Adrenal gland (tissue), 12 donors: ENCODE results near the gene C12orf42. TPM values are rescaled to one million over a fixed set of nuclear protein-coding genes. Genes with fewer than 3 reads are reported as not detected.

Source experiments
- DNase-seq, 7 donors: peaks; one replicate each; pipeline ENCODE4 v3.0.0-alpha.2; 2019 to 2020
- H3K27ac ChIP-seq, 5 donors: fragments of 200-600 bp; sonication (generic) in 4 of 5; 1 replicate in 3 of 5; 2 replicates in 2 of 5; pipeline versions ENCODE4 v1.5.1 to v1.8.0; 2016 to 2020; ENCODE audit warnings: mild to moderate bottlenecking in 1 of 5
- H3K27me3 ChIP-seq: fragments of 200-600 bp; 2 replicates; pipeline ENCODE4 v1.8.0; 2021
- H3K36me3 ChIP-seq, 2 donors: fragments of 200-600 bp; replicated peaks in 1 of 2; 1 replicate in 1 of 2; 2 replicates in 1 of 2; pipeline versions ENCODE4 v1.5.1 to v1.8.0; 2018 to 2022
- H3K4me1 ChIP-seq, 2 donors: fragments of 200-600 bp; replicated peaks in 1 of 2; 1 replicate in 1 of 2; 2 replicates in 1 of 2; pipeline versions ENCODE4 v1.5.1 to v1.8.0; 2018 to 2021
- H3K4me3 ChIP-seq, 4 donors: fragments of 200-600 bp; sonication (generic) in 3 of 4; one replicate each; pipeline ENCODE4 v1.5.1; 2016 to 2018
- H3K9me3 ChIP-seq, 3 donors: fragments of 200-600 bp; sonication (generic) in 1 of 3; replicated peaks in 1 of 3; 1 replicate in 2 of 3; 2 replicates in 1 of 3; pipeline versions ENCODE4 v1.5.1 to v1.8.0; 2016 to 2021
- CTCF ChIP-seq, 6 experiments: fragments of 450-650 bp in 4 of 6; fragments of 200-600 bp in 2 of 6; sonication (generic) in 1 of 6; IDR thresholded peaks; 1 replicate in 5 of 6; 2 replicates in 1 of 6; pipeline versions ENCODE4 v1.5.1 to v1.8.0; 2016 to 2021; ENCODE audit warnings: antibody characterized with exemption in 6 of 6, mild to moderate bottlenecking in 2 of 6, moderate library complexity in 1 of 6
- POLR2A ChIP-seq, 2 donors: fragments of 450-650 bp; IDR thresholded peaks; one replicate each; pipeline ENCODE4 v1.6.1; 2017; ENCODE audit warnings: antibody characterized with exemption in 2 of 2, mild to moderate bottlenecking in 2 of 2, moderate library complexity in 1 of 2
- WGBS, 4 donors: extraction: QIAGEN DNeasy Blood & Tissue Kit in 2 of 4; methylation state at CpG; one replicate each; pipeline versions ENCODE4 v1.1.5 to v1.1.7; 2013 to 2017; 5-methylcytosine and 5-hydroxymethylcytosine counted together
- intact Hi-C, 2 donors: fragments of 100-400 bp; cut with DNase I; formaldehyde crosslinking; loops; one replicate each; pipeline versions ENCODE4 v1.14.1 to v1.15.0; 2022 to 2023
- polyA plus RNA-seq, 3 donors: library from polyadenylated mRNA; stranded (reverse); fragments of 200-250 nt in 2 of 3; fragments of 350-450 nt in 1 of 3; fragmentation: Illumina TruSeq in 1 of 3; extraction: RNeasy Lipid Tissue Mini Kit (QIAGEN cat#74804) in 1 of 3; gene quantifications; one replicate each; pipeline ENCODE4 v1.2.3, GENCODE V29; 2013 to 2014
- total RNA-seq, 9 donors: library from RNA; depleted of rRNA in 4 of 9; stranded (reverse); fragments of >200 nt in 4 of 9; fragments of 120-200 nt in 1 of 9; fragmentation: NEBNext Ultra II Directional in 1 of 9; extraction: Animal tissue kit (Norgen Biotek cat#: 25700) in 1 of 9; gene quantifications; one replicate each; pipeline versions ENCODE4 v1.1.0 to v1.2.4, GENCODE V29; 2013 to 2023
- donor health status: healthy with polysubstance abuse.
- donor health status: Bipolar disorder and iron deficiency.
- donor health status: DM: yes; HTN: yes; CAD: no.
- donor health status: DM: no; HTN: no; CAD: no.
- donor health status: DM: no; HTN: no; CAD: no.
- donor health status: DM: yes; HTN: yes; CAD: no.

Gene C12orf42
- total and polyA plus RNA-seq, 12 donors: 0.07 TPM; not detected in 11

- Histone ChIP-seq H3K9me3 (no peaks in the 10 kb centered on the region), H3K36me3 (no peaks in the 10 kb centered on the region), H3K4me3 (no peak overlapping the region), H3K27ac (no peak overlapping the region), H3K4me1 (no peaks in the 10 kb centered on the region), H3K27me3 (no peaks in the 10 kb centered on the region)
- intact Hi-C loops: no loop called here
- no peak for DNase-seq
- whole genome bisulfite sequencing, 4 donors: 59 to 77% (median 64%) methylated on average over 2 of the region's 2 CpGs
- TF ChIP-seq POLR2A (IDR thresholded peaks at IDR 0.05) (no peak), CTCF (IDR thresholded peaks at IDR 0.05) (no peak)
Observed at GRCh38 chr12:103382119-103382518, 113.6 kb downstream of the C12orf42 start.

DNA sequence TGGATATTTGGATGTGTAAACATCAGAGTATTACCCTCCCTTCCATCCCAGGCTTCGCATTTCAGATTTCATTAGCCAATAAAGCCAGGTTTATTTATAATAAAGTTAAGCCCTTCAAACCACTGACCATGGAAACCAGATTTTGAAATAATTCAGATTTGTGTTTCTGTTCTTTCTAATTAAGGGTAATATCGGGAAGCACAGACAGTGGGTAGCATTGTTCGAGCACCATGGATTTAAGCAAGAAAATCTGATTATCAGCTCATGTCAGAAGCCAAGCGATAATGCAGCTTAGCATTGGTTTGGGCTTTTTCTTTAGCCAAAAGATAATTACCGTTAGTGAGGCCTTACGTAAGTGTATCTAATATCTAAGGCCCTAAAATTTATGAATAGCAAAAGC, 116.1 kb downstream of the C12orf42 start:
- H3K4me1 ChIP-seq: no peaks in the 10 kb centered on the region
- no peak overlapping the region for H3K4me3 ChIP-seq
- no peak overlapping the region for H3K27ac ChIP-seq
- TF ChIP-seq POLR2A (IDR thresholded peaks at IDR 0.05) (no peak), CTCF (IDR thresholded peaks at IDR 0.05) (no peak)
- WGBS, 4 donors: 70 to 78% (median 72%) methylated on average over 6 of the region's 6 CpGs
- H3K27me3 ChIP-seq: no peaks in the 10 kb centered on the region
- no peaks in the 10 kb centered on the region for H3K9me3 ChIP-seq
- no peaks in the 10 kb centered on the region for H3K36me3 ChIP-seq
- DNase-seq: peak in 1 of 7 donors; percentile 58
- intact Hi-C loops: no loop called here

- H3K4me1 ChIP-seq: no peaks in the 10 kb centered on the region
- intact Hi-C loops: no loop called here
- H3K36me3 ChIP-seq: no peaks in the 10 kb centered on the region
- no peak overlapping the region for H3K4me3 ChIP-seq
- no peaks in the 10 kb centered on the region for H3K27me3 ChIP-seq
- whole genome bisulfite sequencing, 4 donors: 72 to 83% (median 76%) methylated on average over 4 of the region's 4 CpGs
- no peak overlapping the region for H3K27ac ChIP-seq
- TF ChIP-seq POLR2A (IDR thresholded peaks at IDR 0.05) (no peak), CTCF (IDR thresholded peaks at IDR 0.05) (no peak)
- H3K9me3 ChIP-seq: no peaks in the 10 kb centered on the region
- no peak for DNase-seq
Observed at GRCh38 chr12:103373088-103373523, 122.7 kb downstream of the C12orf42 start.

- H3K27me3 ChIP-seq: no peaks in the 10 kb centered on the region
- no peak for DNase-seq
- H3K4me1 ChIP-seq: no peaks in the 10 kb centered on the region
- no peaks in the 10 kb centered on the region for H3K36me3 ChIP-seq
- TF ChIP-seq CTCF (IDR thresholded peaks at IDR 0.05) (no peak), POLR2A (IDR thresholded peaks at IDR 0.05) (no peak)
- no peak overlapping the region for H3K4me3 ChIP-seq
- H3K27ac ChIP-seq: no peak overlapping the region
- WGBS, 4 donors: 68 to 98% (median 89%) methylated on average over 1 of the region's 1 CpG
- no peaks in the 10 kb centered on the region for H3K9me3 ChIP-seq
- intact Hi-C loops: no loop called here
Observed at GRCh38 chr12:103369929-103370328, 125.8 kb downstream of the C12orf42 start.
